BLaER1 treated with 17β-estradiol and CSF1 and Interleukin-3, amounts not matched to agents 10 nM and 100 nM (cell line): ENCODE measurements around the gene STX3.
"Not testable (repeated sequence)": the region's sequence is repeated elsewhere in the genome, so short reads cannot be mapped to it uniquely, and the experiment has no call there.

Experiments
- H3K27ac ChIP-seq, 11 experiments: shearing (Covaris generic); formaldehyde crosslinking; 2 replicates each; pipeline ENCODE4 v1.8.1; 2022
- H3K27me3 ChIP-seq, 11 experiments: shearing (Covaris generic); formaldehyde crosslinking; 2 replicates each; pipeline ENCODE4 v1.8.1; 2022
- H3K36me3 ChIP-seq, 11 experiments: shearing (Covaris generic); formaldehyde crosslinking; 2 replicates each; pipeline ENCODE4 v1.8.1; 2022
- H3K4me1 ChIP-seq, 10 experiments: shearing (Covaris generic); formaldehyde crosslinking; 2 replicates each; pipeline ENCODE4 v1.8.1; 2022
- H3K4me2 ChIP-seq, 11 experiments: shearing (Covaris generic); formaldehyde crosslinking; 2 replicates each; pipeline ENCODE4 v1.8.1; 2022
- H3K4me3 ChIP-seq, 10 experiments: shearing (Covaris generic); formaldehyde crosslinking; 2 replicates each; pipeline ENCODE4 v1.8.1; 2022
- H3K9ac ChIP-seq, 11 experiments: shearing (Covaris generic); formaldehyde crosslinking; 2 replicates each; pipeline ENCODE4 v1.8.1; 2022
- H3K9me3 ChIP-seq, 11 experiments: shearing (Covaris generic); formaldehyde crosslinking; replicated peaks in 1 of 11; 2 replicates each; pipeline ENCODE4 v1.8.1; 2022
- H4K20me1 ChIP-seq, 11 experiments: shearing (Covaris generic); formaldehyde crosslinking; 2 replicates each; pipeline ENCODE4 v1.8.1; 2022
- Cebpa-rat ChIP-seq, 11 experiments: shearing (Covaris generic); IDR thresholded peaks; 2 replicates each; pipeline ENCODE4 v1.8.1; 2022

STX3 gene

GRCh38 chr11:59845399-59845798, 90.2 kb downstream of the STX3 start, which contains the start of gene CBLIF:
Gene CBLIF, minus strand, starts transcription at chr11:59845499. Its CDS starts 46 bp downstream, at chr11:59845453.
- Histone ChIP-seq H3K4me2 (no peak within 1 kb of the TSS), H3K27ac (no peak within 1 kb of the TSS), H3K4me3 (no peak within 1 kb of the TSS), H3K36me3 (no peaks in the 10 kb centered on the region), H3K9me3 (0 out of 22 replicates have a peak, but pooled peaks cover 0 to 3% (median 0%) of the 10 kb centered on the region in 11 experiments), H3K27me3 (no peaks in the 10 kb centered on the region), H4K20me1 (no peaks in the 10 kb centered on the region), H3K9ac (no peak within 1 kb of the TSS), H3K4me1 (no peaks in the 10 kb centered on the region)
- no peak for TF ChIP-seq Cebpa-rat (IDR thresholded peaks at IDR 0.05)

GRCh38 chr11:59846556-59846955, 91.4 kb downstream of the STX3 start:
- no peak overlapping the region for H3K4me2 ChIP-seq
- no peaks in the 10 kb centered on the region for H3K4me1 ChIP-seq
- 0 out of 22 replicates have a peak, but pooled peaks cover 0 to 4% (median 0%) of the 10 kb centered on the region in 11 experiments for H3K9me3 ChIP-seq
- no peaks in the 10 kb centered on the region for H3K27me3 ChIP-seq
- H4K20me1 ChIP-seq, result no peaks in the 10 kb centered on the region
- no peak overlapping the region for H3K4me3 ChIP-seq
- no peak overlapping the region for H3K9ac ChIP-seq
- H3K27ac ChIP-seq, result no peak overlapping the region
- H3K36me3 ChIP-seq, result no peaks in the 10 kb centered on the region
- no peak for TF ChIP-seq Cebpa-rat (IDR thresholded peaks at IDR 0.05)

- no peak for TF ChIP-seq Cebpa-rat (IDR thresholded peaks at IDR 0.05)
- Histone ChIP-seq H3K27ac (no peak overlapping the region), H3K27me3 (no peaks in the 10 kb centered on the region), H3K4me2 (no peak overlapping the region), H3K36me3 (no peaks in the 10 kb centered on the region), H3K4me1 (no peaks in the 10 kb centered on the region), H3K4me3 (no peak overlapping the region), H3K9ac (no peak overlapping the region), H4K20me1 (no peaks in the 10 kb centered on the region), H3K9me3 (0 out of 22 replicates have a peak, but pooled peaks cover 0 to 5% (median 0%) of the 10 kb centered on the region in 11 experiments)
Measured at GRCh38 chr11:59847626-59848025, 92.5 kb downstream of the STX3 start.

GRCh38 chr11:59848439-59848838, 93.3 kb downstream of the STX3 start:
- not testable (repeated sequence) for H3K4me1 ChIP-seq, H3K4me3 ChIP-seq, H3K36me3 ChIP-seq, H3K27ac ChIP-seq, H3K9me3 ChIP-seq, H3K27me3 ChIP-seq, H3K9ac ChIP-seq, H4K20me1 ChIP-seq, H3K4me2 ChIP-seq

- Histone ChIP-seq H3K9me3 (0 out of 22 replicates have a peak, but pooled peaks cover 0 to 5% (median 0%) of the 10 kb centered on the region in 11 experiments), H3K27ac (no peak overlapping the region), H3K36me3 (no peaks in the 10 kb centered on the region), H3K4me2 (no peak overlapping the region), H3K27me3 (no peaks in the 10 kb centered on the region), H3K9ac (no peak overlapping the region), H4K20me1 (no peaks in the 10 kb centered on the region), H3K4me1 (no peaks in the 10 kb centered on the region), H3K4me3 (no peak overlapping the region)
- no peak for TF ChIP-seq Cebpa-rat (IDR thresholded peaks at IDR 0.05)
Measured at GRCh38 chr11:59849129-59849528, 94.0 kb downstream of the STX3 start.

GRCh38 chr11:59849551-59849950, 94.4 kb downstream of the STX3 start:
- H3K27ac ChIP-seq, H3K4me3 ChIP-seq, H4K20me1 ChIP-seq, H3K4me2 ChIP-seq, H3K4me1 ChIP-seq, H3K9me3 ChIP-seq, H3K9ac ChIP-seq, H3K27me3 ChIP-seq, H3K36me3 ChIP-seq: not testable (repeated sequence)

GRCh38 chr11:59851416-59851815, 96.2 kb downstream of the STX3 start:
- not testable (repeated sequence) for H3K4me2 ChIP-seq, H3K9me3 ChIP-seq, H3K27me3 ChIP-seq, H3K36me3 ChIP-seq, H3K9ac ChIP-seq, H3K4me3 ChIP-seq, H4K20me1 ChIP-seq, H3K4me1 ChIP-seq, H3K27ac ChIP-seq

GRCh38 chr11:59854871-59855270, 99.7 kb downstream of the STX3 start:
- Histone ChIP-seq H4K20me1 (no peaks in the 10 kb centered on the region), H3K9me3 (0 out of 22 replicates have a peak, but pooled peaks cover 0 to 5% (median 0%) of the 10 kb centered on the region in 11 experiments), H3K9ac (no peak overlapping the region), H3K4me3 (no peak overlapping the region), H3K4me2 (no peak overlapping the region), H3K27me3 (no peaks in the 10 kb centered on the region), H3K36me3 (no peaks in the 10 kb centered on the region), H3K4me1 (peaks cover 0 to 9% (median 0%) of the 10 kb centered on the region in 10 experiments; a peak in 7 of 20 replicates), H3K27ac (no peak overlapping the region)
- TF ChIP-seq Cebpa-rat (IDR thresholded peaks at IDR 0.05), result no peak
